GM12878 (cell line): ENCODE measurements around the gene AP4E1. TPM values are rescaled to one million over a fixed set of nuclear protein-coding genes. Genes with fewer than 3 reads are reported as not detected.

Experiments used
- ATAC-seq: fragments of 200-7000 bp; cut with Tn5 transposase; 3 replicates; pipeline ENCODE4 v1.9.1; 2020; ENCODE audit warnings: mild to moderate bottlenecking, moderate library complexity
- BruUV-seq: library from RNA; stranded (reverse); fragments of 400-500 nt; replicated peaks from 2 replicates; lab custom pipeline; 2021; lab: Mats Ljungman, UMichigan
- CTCF ChIA-PET: fragments of 300-600 bp; sonication (Branson Sonifier 250); formaldehyde crosslinking; extraction: SDS; loops from one replicate; lab custom pipeline; 2021; ENCODE audit warnings: inconsistent platforms; lab: Yijun Ruan, JAX
- POLR2A ChIA-PET: fragments of 350-600 bp; formaldehyde crosslinking; extraction: SDS; loops from one replicate; lab custom pipeline; 2021; ENCODE audit warnings: inconsistent platforms; lab: Charles Lee
- RAD21 ChIA-PET: fragments of 300-600 bp; sonication (Branson Sonifier 250); formaldehyde crosslinking; loops from one replicate; lab custom pipeline; 2023; ENCODE audit warnings: antibody characterized with exemption; ENCODE audit not compliant: unreplicated experiment; lab: Charles Lee
- SMC1A ChIA-PET: fragments of 300-600 bp; sonication (Branson Sonifier 250); formaldehyde crosslinking; loops from one replicate; lab custom pipeline; 2023; ENCODE audit not compliant: unreplicated experiment, uncharacterized antibody; lab: Charles Lee
- DNase-seq: peaks from one replicate; pipeline ENCODE4 v3.0.0-alpha.2; 2011; ENCODE audit warnings: low read depth, low spot score
- FAIRE-seq: peaks from 3 replicates; lab custom pipeline; 2011; peaks lifted over from hg19 to GRCh38; lab: Jason Lieb, UNC
- H2AFZ ChIP-seq: 2 replicates; pipeline ENCODE4 v1.6.0; 2011; ENCODE audit warnings: low read depth, low read length, control low read depth; ENCODE audit not compliant: control insufficient read depth
- H3K27ac ChIP-seq: 2 replicates; pipeline ENCODE4 v1.5.1; 2011; ENCODE audit warnings: control low read depth; ENCODE audit not compliant: control insufficient read depth, insufficient read depth
- H3K27me3 ChIP-seq, 2 experiments: replicated peaks in 1 of 2; 2 replicates each; pipeline versions ENCODE4 v1.6.0 to v1.6.1; 2011; ENCODE audit warnings: low read length in 1 of 2; ENCODE audit not compliant: control insufficient read depth in 2 of 2, insufficient read depth in 2 of 2
- H3K36me3 ChIP-seq, 2 experiments: 2 replicates each; pipeline ENCODE4 v1.5.1; 2011; ENCODE audit warnings: low read length in 1 of 2; ENCODE audit not compliant: control insufficient read depth in 2 of 2, insufficient read depth in 2 of 2
- H3K4me1 ChIP-seq: 2 replicates; pipeline ENCODE4 v1.6.1; 2011; ENCODE audit warnings: mild to moderate bottlenecking, low read length, moderate library complexity, mixed read lengths; ENCODE audit not compliant: control insufficient read depth, insufficient read depth
- H3K4me2 ChIP-seq: 2 replicates; pipeline ENCODE4 v1.6.0; 2011; ENCODE audit warnings: control low read depth; ENCODE audit not compliant: control insufficient read depth, insufficient read depth
- H3K4me3 ChIP-seq: fragments of 200-600 bp; sonication (generic); 2 replicates; pipeline ENCODE4 v1.5.1; 2016
- H3K79me2 ChIP-seq: 2 replicates; pipeline ENCODE4 v1.6.0; 2011; ENCODE audit warnings: low read length; ENCODE audit not compliant: control insufficient read depth, insufficient read depth
- H3K9ac ChIP-seq: 2 replicates; pipeline ENCODE4 v1.8.0; 2011; ENCODE audit warnings: low read length, control low read depth, mixed read lengths; ENCODE audit not compliant: control insufficient read depth, insufficient read depth
- H3K9me3 ChIP-seq: replicated peaks from 3 replicates; pipeline ENCODE4 v1.5.1; 2011; ENCODE audit warnings: mild to moderate bottlenecking, low read length; ENCODE audit not compliant: control insufficient read depth, insufficient read depth
- H4K20me1 ChIP-seq: 2 replicates; pipeline ENCODE4 v1.6.0; 2011; ENCODE audit not compliant: control insufficient read depth, insufficient read depth
- CUX1 ChIP-seq: IDR thresholded peaks from 2 replicates; pipeline ENCODE4 v1.6.1; 2012; ENCODE audit warnings: improper control_type of control experiment, low read depth, low read length; ENCODE audit not compliant: insufficient replicate concordance
- E2F4 ChIP-seq: IDR thresholded peaks from 2 replicates; pipeline ENCODE4 v1.6.1; 2012; ENCODE audit warnings: low read depth, low read length, improper control_type of control experiment
- FOXM1 ChIP-seq: IDR thresholded peaks from 2 replicates; pipeline ENCODE4 v1.6.1; 2012; ENCODE audit warnings: low read depth, mild to moderate bottlenecking, inconsistent platforms, low read length, moderate library complexity
- IKZF1 ChIP-seq: fragments of 450-650 bp; conservative IDR thresholded peaks from 2 replicates; pipeline ENCODE4 v1.6.1; 2017; ENCODE audit warnings: antibody characterized with exemption, mild to moderate bottlenecking
- NR2C2 ChIP-seq: IDR thresholded peaks from 2 replicates; pipeline ENCODE4 v1.6.1; 2011; ENCODE audit warnings: borderline replicate concordance, low read depth; ENCODE audit not compliant: control insufficient read depth, insufficient read length
- SKIL ChIP-seq: fragments of 450-650 bp; IDR thresholded peaks from 2 replicates; pipeline ENCODE4 v1.6.1; 2017; ENCODE audit warnings: mild to moderate bottlenecking, low read depth, inconsistent platforms; ENCODE audit not compliant: poor library complexity, severe bottlenecking
- ZNF384 ChIP-seq: IDR thresholded peaks from 2 replicates; pipeline ENCODE4 v1.6.1; 2012; ENCODE audit warnings: low read depth, mild to moderate bottlenecking, low read length, improper control_type of control experiment, borderline replicate concordance
- WGBS: methylation state at CpG from one replicate; pipeline ENCODE4 v1.1.6; 2016; ENCODE audit warnings: low lambda C conversion rate; ENCODE audit not compliant: insufficient replicate concordance, insufficient coverage; ENCODE audit errors: missing lambda C conversion rate; 5-methylcytosine and 5-hydroxymethylcytosine counted together
- in situ Hi-C: fragments of 300-500 bp; cut with MboI; formaldehyde crosslinking; loops from 9 replicates; pipeline ENCODE4 v1.14.3; 2018; ENCODE audit warnings: mixed read lengths
- intact Hi-C: fragments of 100-400 bp; cut with micrococcal nuclease; formaldehyde crosslinking; loops from one replicate; pipeline ENCODE4 v1.14.2; 2022; ENCODE audit not compliant: unreplicated experiment
- polyA plus RNA-seq, 11 experiments: library from polyadenylated mRNA; depleted of rRNA in 4 of 11; unstranded in 6 of 11; stranded (reverse) in 5 of 11; fragments of >200 nt; fragmentation: Nextera tagmentation in 4 of 11; fragmentation: Illumina TruSeq in 1 of 11; extraction: Ambion mirVana in 4 of 11; extraction: Trizol in 1 of 11; gene quantifications; 1 replicate in 1 of 11; 2 replicates in 10 of 11; pipeline versions ENCODE4 v1.2.1 to v1.2.3, GENCODE V29; 2011 to 2016; ENCODE audit warnings: inconsistent platforms in 2 of 11, missing spikeins in 2 of 11, low read depth in 1 of 11
- total RNA-seq, 4 experiments: library from RNA; depleted of rRNA in 3 of 4; stranded (reverse); fragments of >200 nt in 3 of 4; fragmentation: Illumina TruSeq in 1 of 4; extraction: Trizol in 1 of 4; gene quantifications; 2 replicates each; pipeline versions ENCODE4 v1.2.1 to v1.2.3, GENCODE V29; 2013 to 2021

AP4E1 gene
- total and polyA plus RNA-seq, 10 of the 15 experiments (the other 5 are each of a cell fraction or from before 2014, with no cell fraction given): 1.2 to 11.4 (median 6.7) TPM

- ChIA-PET POLR2A (interaction anchor here (0.6 kb wide), 1 partner anchor 222 kb away, joined by 3 read pairs; no protein-coding TSS in a partner anchor), CTCF (no interaction called here)
- in situ Hi-C loops: no loop called here
Observed at GRCh38 chr15:50940506-50940905, 32.0 kb downstream of the AP4E1 start.

GRCh38 chr15:50943638-50944037, 35.2 kb downstream of the AP4E1 start:
- ChIA-PET RAD21 (no interaction called here), CTCF (no interaction called here), POLR2A (no interaction called here), SMC1A (no interaction called here)
- no peak overlapping the region for H3K4me3 ChIP-seq
- in situ Hi-C loops (no loop called here), intact Hi-C loops (no loop called here)
- FAIRE-seq (no peak), DNase-seq (no peak), ATAC-seq (no peak)
- H3K36me3 ChIP-seq: no peaks in the 10 kb centered on the region; a peak in 2 of 4 replicates
- H3K4me1 ChIP-seq: no peaks in the 10 kb centered on the region
- H3K9ac ChIP-seq: no peak overlapping the region
- no peaks in the 10 kb centered on the region for H3K9me3 ChIP-seq
- H2AFZ ChIP-seq: no peak overlapping the region
- no peaks in the 10 kb centered on the region for H4K20me1 ChIP-seq
- H3K27ac ChIP-seq: no peak overlapping the region
- no peaks in the 10 kb centered on the region for H3K79me2 ChIP-seq
- H3K27me3 ChIP-seq: no peaks in the 10 kb centered on the region
- no peak overlapping the region for H3K4me2 ChIP-seq
- no TSS peak for BruUV-seq
- no peak for TF ChIP-seq CUX1
- TF ChIP-seq IKZF1: no peak
- TF ChIP-seq SKIL: no peak
- no peak for TF ChIP-seq ZNF384
- TF ChIP-seq NR2C2: no peak
- TF ChIP-seq E2F4: no peak

More at GRCh38 chr15:50940506-50940905, 32.0 kb downstream of the AP4E1 start:
- Histone ChIP-seq H3K79me2 (no peaks in the 10 kb centered on the region), H2AFZ (no peak overlapping the region), H3K36me3 (peaks cover 0 to 2% of the 10 kb centered on the region in 2 experiments; a peak in 2 of 4 replicates), H3K9ac (no peak overlapping the region), H4K20me1 (no peaks in the 10 kb centered on the region), H3K9me3 (no peaks in the 10 kb centered on the region), H3K27me3 (no peaks in the 10 kb centered on the region), H3K27ac (no peak overlapping the region), H3K4me2 (no peak overlapping the region), H3K4me1 (no peaks in the 10 kb centered on the region), H3K4me3 (no peak overlapping the region)
- BruUV-seq: no TSS peak
- DNase-seq (no peak), ATAC-seq (no peak), FAIRE-seq (peak; percentile 72)
- ChIA-PET RAD21 (no interaction called here), SMC1A (no interaction called here)
- intact Hi-C loops: no loop called here
- 97% methylated on average over 2 of the region's 2 CpGs for WGBS
- no peak for TF ChIP-seq FOXM1
